Stimulated activated CD8-positive, alpha-beta memory T cell treated with anti-CD3 and anti-CD28 coated beads, Interleukin-12 subunit alpha, Interleukin-12 subunit beta, amount 100 ng/mL, for 4 hours (primary cell): ENCODE measurements around the gene LAMB4.

Experiments used
- DNase-seq: peaks from one replicate; pipeline ENCODE4 v3.0.0-alpha.2; 2020; ENCODE audit warnings: low read depth

Gene LAMB4

DNA sequence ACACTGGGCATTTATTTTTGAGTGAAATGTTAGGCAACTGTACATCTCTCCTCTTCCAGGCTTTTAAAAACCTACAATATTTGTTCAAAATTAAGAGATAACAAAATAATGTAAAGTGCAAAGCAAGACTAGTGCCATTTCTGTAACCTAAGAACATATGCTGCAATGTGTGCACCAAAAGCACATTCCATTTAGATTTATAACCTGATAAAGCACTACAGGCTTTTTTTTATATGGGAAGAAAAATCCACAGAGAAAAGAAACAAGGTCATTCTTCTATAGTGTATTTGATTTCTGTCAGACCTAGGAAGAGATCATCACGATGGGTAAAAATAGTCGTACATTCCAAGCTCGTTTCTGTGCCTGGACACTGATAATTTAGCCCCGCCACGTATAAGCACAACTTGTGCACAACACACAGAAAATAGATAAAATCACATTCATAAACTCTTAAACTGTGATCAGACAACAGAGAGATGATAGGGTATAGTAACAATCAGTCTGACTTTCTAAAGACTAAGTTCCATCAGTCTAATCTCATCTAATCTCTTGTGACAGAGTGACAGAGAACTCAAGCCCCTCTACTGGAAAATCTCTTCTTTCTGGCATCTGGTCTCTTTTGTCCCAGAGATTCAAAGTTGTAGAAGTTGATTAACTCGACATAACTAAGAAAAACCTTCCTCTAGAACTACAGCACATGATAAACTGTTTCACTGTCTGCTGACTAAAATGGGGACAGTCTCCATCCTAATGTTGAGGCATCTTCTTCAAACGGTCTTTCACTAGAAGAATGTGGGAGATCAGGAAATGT lies 133.9 kb downstream of the LAMB4 start:
- no peak for DNase-seq

- DNase-seq, result no peak
Observed at GRCh38 chr7:107995184-107996071, 134.7 kb downstream of the LAMB4 start.

- DNase-seq, result no peak
Observed at GRCh38 chr7:107994421-107995030, 135.6 kb downstream of the LAMB4 start.

- DNase-seq, result no peak
Observed at GRCh38 chr7:107993891-107994291, 136.3 kb downstream of the LAMB4 start.

- DNase-seq, result no peak
Observed at GRCh38 chr7:107989618-107990373, 140.4 kb downstream of the LAMB4 start.

DNA sequence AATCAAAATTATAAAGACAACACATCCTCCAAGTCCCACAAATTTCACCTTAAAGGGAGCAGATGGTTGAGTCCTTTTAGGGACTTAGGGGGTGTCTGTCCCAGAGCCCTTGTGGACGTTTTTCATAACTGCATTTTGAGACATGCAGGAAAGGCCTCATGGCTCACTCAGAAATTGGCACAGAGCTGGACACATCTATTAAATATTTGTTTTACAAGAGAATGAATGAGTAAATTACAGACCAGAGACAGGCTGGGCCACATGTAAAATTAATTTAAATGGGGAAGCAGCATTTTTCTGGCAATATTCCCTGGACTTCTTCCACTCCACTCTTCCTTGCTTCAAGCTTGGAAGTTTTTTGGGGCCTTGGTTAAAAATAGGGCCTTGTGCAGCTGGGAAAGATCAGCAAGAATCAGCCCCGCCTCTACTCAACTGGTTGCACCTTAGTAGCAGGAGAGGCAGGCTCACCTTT lies 147.2 kb downstream of the LAMB4 start:
- DNase-seq, result no peak

DNA sequence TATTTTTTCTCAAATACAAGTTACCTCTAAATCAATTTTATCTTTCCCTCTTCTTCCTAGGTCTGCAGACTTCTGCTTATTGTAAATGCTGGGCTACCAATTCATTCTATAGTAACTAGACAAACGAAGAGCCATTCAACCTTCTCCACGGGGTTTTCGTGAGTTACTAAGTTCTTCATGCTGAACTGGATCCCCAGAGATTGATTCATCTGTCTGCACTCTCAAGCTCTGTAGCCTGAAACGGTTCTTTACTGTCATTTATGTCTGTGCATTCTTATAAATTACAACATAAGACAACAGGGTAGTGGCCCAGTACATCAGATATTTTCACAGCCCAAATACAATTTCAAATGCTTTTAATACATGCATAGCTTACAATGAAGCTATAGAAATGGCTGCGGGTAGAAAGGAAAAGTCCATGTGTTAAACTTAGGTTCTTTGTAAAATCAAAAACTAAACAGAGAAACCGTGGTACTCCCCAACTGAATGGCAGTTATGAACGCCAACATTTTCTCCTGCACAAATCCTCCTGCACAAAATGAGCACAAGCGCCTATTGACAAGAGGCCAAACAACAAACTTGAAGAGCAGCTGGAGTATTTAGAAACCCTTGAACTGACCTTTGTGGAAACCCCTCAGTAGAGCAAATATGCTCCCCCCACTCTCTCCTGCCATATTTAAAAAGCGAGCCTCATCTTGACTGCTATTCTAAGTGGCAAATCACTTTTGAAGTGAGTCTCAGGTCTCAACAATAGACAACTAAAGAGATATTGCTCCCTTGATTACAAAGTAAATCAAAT lies 147.9 kb downstream of the LAMB4 start:
- DNase-seq, result no peak

- DNase-seq, result no peak
Observed at GRCh38 chr7:107981466-107981865, 148.7 kb downstream of the LAMB4 start.

- DNase-seq, result no peak
Observed at GRCh38 chr7:107980671-107981190, 149.4 kb downstream of the LAMB4 start.

DNA sequence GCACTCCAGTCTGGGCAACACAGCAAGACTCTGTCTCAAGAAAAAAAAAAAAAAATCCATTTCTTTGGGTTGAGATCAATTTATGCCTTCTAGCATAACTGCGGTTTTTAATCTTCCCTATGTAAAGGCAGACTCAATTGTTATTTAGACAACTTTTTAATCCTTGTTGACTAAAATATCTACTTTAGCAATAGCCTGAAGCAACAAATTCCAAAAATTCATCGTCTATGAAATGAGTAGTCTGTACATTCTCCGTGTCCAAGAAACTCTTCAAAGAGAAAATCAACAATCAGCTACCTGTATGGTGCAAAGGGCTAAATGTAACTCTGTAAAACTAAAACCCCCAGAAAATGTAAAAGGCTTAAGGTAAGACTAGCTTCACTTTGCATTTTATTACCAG lies 150.0 kb downstream of the LAMB4 start:
- no peak for DNase-seq

DNA sequence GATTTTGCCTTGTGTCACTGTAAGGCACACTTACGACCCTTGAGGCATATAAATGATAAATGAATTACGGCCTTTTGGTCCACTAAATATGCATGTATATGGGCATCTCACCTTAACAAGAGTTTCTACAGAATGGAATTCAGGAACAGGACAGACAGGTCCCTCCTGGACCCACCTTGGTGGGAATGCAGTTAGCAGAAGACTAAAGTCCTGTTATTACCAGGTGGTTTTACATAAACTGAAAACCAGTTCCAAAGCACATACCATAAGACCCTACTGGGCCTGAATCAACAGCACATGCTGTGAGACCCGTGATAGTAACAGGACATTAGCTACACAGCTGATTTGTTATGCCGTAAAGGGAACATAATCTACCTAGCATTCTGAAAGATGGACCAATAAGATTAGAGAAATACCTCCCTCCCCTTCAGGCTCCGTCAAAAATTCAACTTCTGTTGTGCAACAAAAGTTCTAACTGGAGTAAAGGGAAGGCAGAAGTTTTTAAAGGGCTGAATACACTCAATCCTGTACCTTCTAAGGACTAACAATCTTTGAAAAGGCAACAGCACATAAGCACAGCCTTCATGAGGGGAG lies 151.2 kb downstream of the LAMB4 start:
- no peak for DNase-seq

DNA sequence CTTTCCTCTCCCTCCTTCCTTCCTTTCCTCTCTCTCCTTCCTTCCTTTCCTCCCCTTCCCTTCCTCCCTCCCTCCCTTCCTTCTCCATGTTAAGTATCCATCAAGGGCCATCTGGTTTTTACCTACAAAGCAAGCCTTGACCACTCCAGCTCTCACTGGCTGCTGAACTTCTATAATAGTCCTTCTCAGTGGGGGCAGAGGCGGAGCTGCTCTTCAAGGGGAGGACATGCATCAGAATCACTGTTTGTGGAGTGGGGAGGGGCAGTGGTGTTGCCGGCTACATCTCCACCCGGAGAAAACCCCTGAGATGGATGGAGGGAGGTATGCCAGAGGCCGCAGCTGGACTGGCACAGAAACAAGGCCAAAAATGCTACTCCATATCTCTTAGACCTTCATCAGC lies 153.1 kb downstream of the LAMB4 start:
- no peak for DNase-seq

DNA sequence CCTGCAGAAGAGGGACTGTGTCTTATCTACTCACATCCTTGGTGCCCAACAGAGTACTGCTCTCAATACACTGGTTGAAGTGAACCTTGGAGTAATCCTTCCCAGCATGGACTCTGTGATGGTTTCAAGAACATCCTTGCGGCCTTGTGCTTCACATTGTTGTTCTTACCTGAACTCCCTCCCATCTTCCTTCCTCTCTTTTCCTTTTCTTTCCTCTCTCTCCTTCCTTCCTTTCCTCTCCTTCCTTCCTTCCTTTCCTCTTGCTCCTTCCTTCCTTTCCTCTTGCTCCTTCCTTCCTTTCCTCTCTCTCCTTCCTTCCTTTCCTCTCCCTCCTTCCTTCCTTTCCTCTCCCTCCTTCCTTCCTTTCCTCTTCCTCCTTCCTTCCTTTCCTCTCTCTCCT lies 153.5 kb downstream of the LAMB4 start:
- DNase-seq, result no peak

DNA sequence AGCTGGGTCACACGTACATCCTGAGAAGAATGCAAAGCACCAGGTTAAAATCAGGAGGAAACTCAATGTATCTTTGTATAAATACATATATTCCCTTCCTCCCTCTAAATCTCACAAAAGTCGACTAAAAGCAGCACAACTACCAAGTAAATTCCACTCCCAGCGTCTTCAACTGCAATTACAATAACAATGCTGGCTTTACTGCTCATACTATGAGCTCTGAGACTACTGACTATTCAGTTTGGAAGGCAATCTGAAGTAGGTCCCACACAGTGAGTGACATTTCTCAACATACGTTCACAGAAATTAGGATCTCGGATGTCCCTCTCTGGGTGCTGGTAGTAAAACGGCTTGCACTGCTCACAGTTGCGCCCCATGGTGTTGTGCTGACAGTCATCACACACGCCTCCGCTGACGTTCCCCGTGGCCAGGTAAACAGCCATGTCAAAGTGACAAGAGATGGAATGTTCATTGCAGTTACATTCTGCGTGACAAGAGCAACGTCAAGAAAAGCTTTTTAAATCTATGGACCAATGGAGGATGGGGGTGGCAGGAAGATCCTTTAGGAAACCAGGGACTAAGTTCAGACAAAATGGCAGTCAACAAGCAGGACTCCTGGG lies 154.7 kb downstream of the LAMB4 start:
- no peak for DNase-seq

GRCh38 chr7:107973861-107974260 lies 156.3 kb downstream of the LAMB4 start:
- DNase-seq, result no peak
